ENCODE measurements around the gene ZFAND6. TPM values are rescaled to one million over a fixed set of nuclear protein-coding genes. Genes with fewer than 3 reads are reported as not detected.

The ZFAND6 gene
- polyA plus RNA-seq, 1 donor from 2014 or later = 353 TPM

- Histone ChIP-seq H3K9me2 (ENCODE audit: insufficient read depth, low read length) (no peaks in the 10 kb centered on the region), H3K9ac (ENCODE audit: low read length) (no peak overlapping the region), H3K9me3 (ENCODE audit: low read length) (no peaks in the 10 kb centered on the region), H3K36me3 (ENCODE audit: insufficient read depth, low read length) (no peaks in the 10 kb centered on the region), H3K79me2 (replicated peaks; ENCODE audit: insufficient read depth, low read length) (no peaks in the 10 kb centered on the region), H3K4me3 (ENCODE audit: low read length) (no peak overlapping the region), H3F3A (ENCODE audit: insufficient read depth, low read length, poor library complexity, severe bottlenecking) (no peaks in the 10 kb centered on the region), H3K27me3 (ENCODE audit: insufficient read depth, low read depth, low read length) (no peaks in the 10 kb centered on the region), H3K4me2 (ENCODE audit: low read length) (no peak overlapping the region), H3K27ac (ENCODE audit: low read length) (no peak overlapping the region), H4K20me1 (ENCODE audit: insufficient read depth) (no peaks in the 10 kb centered on the region), H2AFZ (ENCODE audit: low read depth, low read length) (no peak overlapping the region)
- TF ChIP-seq EZH2 (IDR thresholded peaks at IDR 0.05; ENCODE audit: borderline replicate concordance, insufficient read depth, low read length, poor library complexity, severe bottlenecking) (no peak), MXI1 (conservative IDR thresholded peaks at IDR 0.05; ENCODE audit: poor library complexity, severe bottlenecking) (no peak), TAF1 (IDR thresholded peaks at IDR 0.05; ENCODE audit: low read depth) (no peak)
Observed at GRCh38 chr15:80138961-80139360, 79.5 kb downstream of the ZFAND6 start.

- Histone ChIP-seq H3K4me3 (ENCODE audit: low read length) (no peak overlapping the region), H3K36me3 (ENCODE audit: insufficient read depth, low read length) (no peaks in the 10 kb centered on the region), H2AFZ (ENCODE audit: low read depth, low read length) (no peak overlapping the region), H3K27ac (ENCODE audit: low read length) (no peak overlapping the region), H4K20me1 (ENCODE audit: insufficient read depth) (no peaks in the 10 kb centered on the region), H3K27me3 (ENCODE audit: insufficient read depth, low read depth, low read length) (no peaks in the 10 kb centered on the region), H3K9me2 (ENCODE audit: insufficient read depth, low read length) (no peaks in the 10 kb centered on the region), H3K79me2 (replicated peaks; ENCODE audit: insufficient read depth, low read length) (no peaks in the 10 kb centered on the region), H3K9me3 (ENCODE audit: low read length) (no peaks in the 10 kb centered on the region), H3K9ac (ENCODE audit: low read length) (no peak overlapping the region), H3K4me2 (ENCODE audit: low read length) (no peak overlapping the region), H3F3A (ENCODE audit: insufficient read depth, low read length, poor library complexity, severe bottlenecking) (no peaks in the 10 kb centered on the region)
- TF ChIP-seq EZH2 (IDR thresholded peaks at IDR 0.05; ENCODE audit: borderline replicate concordance, insufficient read depth, low read length, poor library complexity, severe bottlenecking) (no peak), CTCF (IDR thresholded peaks at IDR 0.05; ENCODE audit: poor library complexity, severe bottlenecking) (no peak), TAF1 (IDR thresholded peaks at IDR 0.05; ENCODE audit: low read depth) (no peak), EP300 (conservative IDR thresholded peaks at IDR 0.05; ENCODE audit: poor library complexity, severe bottlenecking) (no peak), SMC3 (conservative IDR thresholded peaks at IDR 0.05; ENCODE audit: poor library complexity) (no peak), POLR2AphosphoS5 (IDR thresholded peaks at IDR 0.05) (no peak), MXI1 (conservative IDR thresholded peaks at IDR 0.05; ENCODE audit: poor library complexity, severe bottlenecking) (no peak), RAD21 (conservative IDR thresholded peaks at IDR 0.05) (no peak)
- TF ChIP-seq, protein P1, sequence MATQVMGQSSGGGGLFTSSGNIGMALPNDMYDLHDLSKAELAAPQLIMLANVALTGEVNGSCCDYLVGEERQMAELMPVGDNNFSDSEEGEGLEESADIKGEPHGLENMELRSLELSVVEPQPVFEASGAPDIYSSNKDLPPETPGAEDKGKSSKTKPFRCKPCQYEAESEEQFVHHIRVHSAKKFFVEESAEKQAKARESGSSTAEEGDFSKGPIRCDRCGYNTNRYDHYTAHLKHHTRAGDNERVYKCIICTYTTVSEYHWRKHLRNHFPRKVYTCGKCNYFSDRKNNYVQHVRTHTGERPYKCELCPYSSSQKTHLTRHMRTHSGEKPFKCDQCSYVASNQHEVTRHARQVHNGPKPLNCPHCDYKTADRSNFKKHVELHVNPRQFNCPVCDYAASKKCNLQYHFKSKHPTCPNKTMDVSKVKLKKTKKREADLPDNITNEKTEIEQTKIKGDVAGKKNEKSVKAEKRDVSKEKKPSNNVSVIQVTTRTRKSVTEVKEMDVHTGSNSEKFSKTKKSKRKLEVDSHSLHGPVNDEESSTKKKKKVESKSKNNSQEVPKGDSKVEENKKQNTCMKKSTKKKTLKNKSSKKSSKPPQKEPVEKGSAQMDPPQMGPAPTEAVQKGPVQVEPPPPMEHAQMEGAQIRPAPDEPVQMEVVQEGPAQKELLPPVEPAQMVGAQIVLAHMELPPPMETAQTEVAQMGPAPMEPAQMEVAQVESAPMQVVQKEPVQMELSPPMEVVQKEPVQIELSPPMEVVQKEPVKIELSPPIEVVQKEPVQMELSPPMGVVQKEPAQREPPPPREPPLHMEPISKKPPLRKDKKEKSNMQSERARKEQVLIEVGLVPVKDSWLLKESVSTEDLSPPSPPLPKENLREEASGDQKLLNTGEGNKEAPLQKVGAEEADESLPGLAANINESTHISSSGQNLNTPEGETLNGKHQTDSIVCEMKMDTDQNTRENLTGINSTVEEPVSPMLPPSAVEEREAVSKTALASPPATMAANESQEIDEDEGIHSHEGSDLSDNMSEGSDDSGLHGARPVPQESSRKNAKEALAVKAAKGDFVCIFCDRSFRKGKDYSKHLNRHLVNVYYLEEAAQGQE (IDR thresholded peaks at IDR 0.05; ENCODE audit: borderline replicate concordance) = no peak
Observed at GRCh38 chr15:80140909-80141308, 81.4 kb downstream of the ZFAND6 start.
